Head of caudate nucleus (tissue), 42 donors: ENCODE data around the gene RCSD1.

Source experiments
- DNase-seq, 42 donors: peaks; one replicate each; pipeline versions ENCODE4 v3.0.0 to v3.0.0-alpha.2; 2020 to 2021; ENCODE audit warnings: mixed read lengths in 7 of 42
- intact Hi-C: fragments of 100-400 bp; cut with DNase I; formaldehyde crosslinking; loops from one replicate; pipeline ENCODE4 v1.15.0; 2022

The RCSD1 gene

GRCh38 chr1:167747988-167748387 lies 118.0 kb downstream of the RCSD1 start:
- DNase-seq = no peak
- intact Hi-C loops = no loop called here

DNA sequence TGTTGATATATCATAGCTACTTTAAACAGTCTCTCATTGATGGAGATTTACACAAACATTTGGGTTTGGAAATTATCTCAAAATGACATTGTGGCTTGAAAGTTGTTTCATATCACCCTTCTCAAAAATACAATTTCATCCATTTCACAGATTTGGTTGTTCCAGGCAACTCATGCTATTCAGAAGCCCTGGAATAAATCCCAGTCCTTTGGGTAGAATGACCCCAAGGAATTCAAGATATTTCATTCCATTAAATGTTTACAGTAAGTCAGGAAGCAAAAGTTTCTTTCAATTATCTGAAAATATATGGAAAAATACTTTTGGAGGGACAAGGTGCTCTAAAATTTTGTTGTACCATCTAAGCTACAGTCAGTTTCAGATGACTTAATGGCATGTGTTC lies 118.9 kb downstream of the RCSD1 start:
- intact Hi-C loops = no loop called here
- DNase-seq = no peak

- intact Hi-C loops = no loop called here
- no peak for DNase-seq
Observed at GRCh38 chr1:167749741-167750140, 119.7 kb downstream of the RCSD1 start.

DNA sequence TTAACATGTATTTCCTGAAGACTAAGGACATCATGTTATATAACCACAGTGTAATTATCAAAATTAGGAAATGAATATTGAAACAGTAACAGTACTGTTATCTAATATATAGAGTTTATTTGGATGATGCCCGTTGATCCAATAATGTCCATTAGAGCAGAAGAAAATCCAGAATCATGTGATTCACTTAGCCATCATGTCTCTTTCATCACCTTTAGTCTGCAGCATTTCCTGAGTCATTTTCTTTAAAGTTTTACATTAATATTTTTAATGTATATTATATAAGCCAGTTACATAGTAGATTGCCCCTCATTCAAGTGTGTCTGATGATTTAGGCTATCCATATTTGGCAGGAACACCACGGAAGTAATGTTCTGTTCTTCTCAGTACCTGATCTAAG lies 120.6 kb downstream of the RCSD1 start:
- no peak for DNase-seq
- intact Hi-C loops = no loop called here

DNA sequence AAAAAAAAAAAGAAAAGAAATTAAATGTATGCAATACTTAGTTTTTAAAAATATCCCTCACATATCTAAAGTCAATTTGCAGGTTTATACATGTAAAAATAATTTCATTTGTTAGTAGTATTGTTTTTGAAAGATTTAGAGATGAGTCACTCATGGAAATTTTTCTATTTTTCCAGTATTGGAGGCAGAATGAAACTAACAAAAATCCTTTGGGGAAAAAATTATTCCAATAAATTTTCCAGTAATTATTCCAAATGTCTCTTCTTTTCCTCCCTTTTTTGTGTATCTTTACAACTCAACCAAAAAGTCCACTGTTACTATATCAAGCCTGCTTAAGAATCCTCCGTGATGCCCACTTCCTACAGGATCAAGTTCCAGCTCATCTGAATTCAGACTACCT lies 121.6 kb downstream of the RCSD1 start:
- intact Hi-C loops = no loop called here
- no peak for DNase-seq

DNA sequence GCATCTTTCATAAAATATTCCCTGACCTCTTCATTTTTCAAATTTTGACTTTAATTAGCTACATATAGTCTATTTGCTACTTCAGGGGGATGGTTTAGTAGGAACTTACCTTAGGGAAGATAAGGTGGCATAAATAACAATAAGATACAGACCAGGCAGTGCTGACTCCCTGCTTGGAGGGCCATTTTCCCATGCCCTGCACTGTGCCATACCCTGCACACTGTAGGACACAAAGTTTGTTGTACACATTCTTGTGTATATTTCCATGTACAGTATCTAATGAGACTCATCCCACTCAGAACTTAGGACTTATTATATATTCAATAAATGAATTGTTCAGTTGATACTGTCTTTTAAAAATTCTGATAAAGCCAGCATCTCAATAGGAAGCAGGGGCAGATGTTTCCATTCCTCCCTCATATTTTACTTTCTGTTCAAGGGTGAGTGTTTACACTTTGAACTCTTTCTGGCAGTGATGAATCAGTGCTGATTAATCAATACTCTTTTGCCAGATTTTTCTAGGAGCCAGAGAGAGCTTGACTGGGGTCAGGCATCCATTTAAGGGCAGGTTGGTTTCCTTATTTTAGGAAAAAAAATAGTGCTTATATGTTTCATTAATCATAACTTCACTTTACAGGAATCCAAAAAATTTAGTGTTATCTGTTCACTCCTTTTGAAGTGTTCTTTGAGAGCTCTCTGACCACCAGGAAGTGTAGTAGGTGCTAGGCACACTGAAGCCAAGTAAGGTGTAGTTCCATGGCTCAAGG lies 122.4 kb downstream of the RCSD1 start:
- DNase-seq = no peak
- intact Hi-C loops = no loop called here

- intact Hi-C loops = no loop called here
- DNase-seq = peak in 1 of 42 donors; percentile 14
Observed at GRCh38 chr1:167755654-167756053, 125.6 kb downstream of the RCSD1 start.
